ENCODE data around the gene NCAN. TPM values are rescaled to one million over a fixed set of nuclear protein-coding genes. Genes with fewer than 3 reads are reported as not detected.
"Not testable (repeated sequence)": the region's sequence is repeated elsewhere in the genome, so short reads cannot be mapped to it uniquely, and the experiment has no call there.

Gene NCAN
- total RNA-seq, 5 donors from 2014 or later (not counting 1 experiment from before 2014, with no cell fraction given), result 0.03 to 0.10 TPM; not detected in 3

GRCh38 chr19:19217099-19217498 is 5.3 kb downstream of the NCAN start:
- Mint-ChIP-seq H3K27me3 (peaks cover 37 to 45% of the 10 kb centered on the region in 2 donors), H3K36me3 (no peaks in the 10 kb centered on the region), H3K9me3 (no peaks in the 10 kb centered on the region), H3K27ac (no peak overlapping the region), H3K4me1 (peaks cover 0 to 15% (median 2%) of the 10 kb centered on the region in 3 donors), H3K4me3 (no peak overlapping the region)
- Histone ChIP-seq H3K4me3 (ENCODE audit: control insufficient read depth in 1 of 2, extremely low read depth in 1 of 2, low read length in 1 of 2) (no peak overlapping the region), H3K4me1 (ENCODE audit: control insufficient read depth in 1 of 2, extremely low read depth in 1 of 2, insufficient read depth in 2 of 2, low read length in 2 of 2) (no peaks in the 10 kb centered on the region), H3K36me3 (ENCODE audit: control insufficient read depth in 2 of 2, extremely low read depth in 1 of 2, insufficient read depth in 1 of 2, low read length in 1 of 2) (no peaks in the 10 kb centered on the region), H3K27ac (ENCODE audit: low read length) (no peak overlapping the region), H3K9me3 (no peaks in the 10 kb centered on the region), H3K27me3 (replicated peaks in 1 of 2; ENCODE audit: control insufficient read depth in 2 of 2, extremely low read depth in 1 of 2, insufficient read depth in 2 of 2, low read length in 1 of 2) (peaks cover 9 to 59% of the 10 kb centered on the region in 2 experiments)
- WGBS (ENCODE audit: insufficient coverage), result 79% methylated on average over 3 of the region's 4 CpGs
- ATAC-seq (replicated peaks in 1 of 4), result no peak
- no peak for DNase-seq
- ChIA-PET POLR2A (no interaction called here), CTCF (no interaction called here)

DNA sequence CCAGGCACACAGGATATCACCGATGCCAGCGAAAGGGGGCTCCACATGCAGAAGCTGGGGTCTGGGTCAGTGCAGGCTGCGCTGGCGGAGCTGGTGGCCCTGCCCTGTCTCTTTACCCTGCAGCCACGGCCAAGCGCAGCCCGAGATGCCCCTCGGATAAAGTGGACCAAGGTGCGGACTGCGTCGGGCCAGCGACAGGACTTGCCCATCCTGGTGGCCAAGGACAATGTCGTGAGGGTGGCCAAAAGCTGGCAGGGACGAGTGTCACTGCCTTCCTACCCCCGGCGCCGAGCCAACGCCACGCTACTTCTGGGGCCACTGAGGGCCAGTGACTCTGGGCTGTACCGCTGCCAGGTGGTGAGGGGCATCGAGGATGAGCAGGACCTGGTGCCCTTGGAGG is 7.2 kb downstream of the NCAN start:
- ATAC-seq (replicated peaks in 1 of 4), result no peak
- CTCF ChIA-PET, result no interaction called here
- H3K27ac Mint-ChIP-seq, result no peak overlapping the region

DNA sequence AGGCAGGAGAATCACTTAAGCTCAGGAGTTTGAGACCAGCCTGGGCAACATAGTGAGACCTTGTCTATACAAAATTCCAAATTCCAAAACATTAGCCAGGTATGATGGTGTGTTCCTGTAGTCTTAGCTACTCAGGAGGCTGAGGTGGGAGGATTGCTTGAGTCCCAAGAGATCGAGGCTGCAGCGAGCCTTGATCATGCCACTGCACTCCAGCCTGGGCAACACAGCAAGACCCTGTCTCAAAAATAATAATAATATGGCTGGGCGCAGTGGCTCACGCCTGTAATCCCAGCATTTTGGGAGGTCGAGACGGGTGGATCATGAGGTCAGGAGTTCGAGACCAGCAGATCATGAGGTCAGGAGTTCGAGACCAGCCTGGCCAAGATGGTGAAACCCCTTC is 9.2 kb downstream of the NCAN start:
- H3K4me3 ChIP-seq (ENCODE audit: control insufficient read depth in 1 of 2, extremely low read depth in 1 of 2, low read length in 1 of 2); CTCF ChIA-PET; H3K9me3 Mint-ChIP-seq; H3K4me1 Mint-ChIP-seq; H3K27ac Mint-ChIP-seq; H3K36me3 ChIP-seq (ENCODE audit: control insufficient read depth in 2 of 2, extremely low read depth in 1 of 2, insufficient read depth in 1 of 2, low read length in 1 of 2); H3K27ac ChIP-seq (ENCODE audit: low read length); H3K36me3 Mint-ChIP-seq; ATAC-seq (replicated peaks in 1 of 4); H3K4me3 Mint-ChIP-seq; DNase-seq; H3K9me3 ChIP-seq: not testable (repeated sequence)
- POLR2A ChIA-PET, result interaction anchor here in 1 of 2 donors (0.6 kb wide), 1 partner anchor 643 kb away, joined by 3 read pairs; no protein-coding TSS in a partner anchor
- H3K4me1 ChIP-seq (ENCODE audit: control insufficient read depth in 1 of 2, extremely low read depth in 1 of 2, insufficient read depth in 2 of 2, low read length in 2 of 2), result peaks cover 0 to 11% of the 10 kb centered on the region in 2 experiments
- peaks cover 13 to 16% of the 10 kb centered on the region in 2 donors for H3K27me3 Mint-ChIP-seq
- WGBS (ENCODE audit: insufficient coverage), result 60% methylated on average over 3 of the region's 8 CpGs
- peaks cover 0 to 42% of the 10 kb centered on the region in 2 experiments for H3K27me3 ChIP-seq (replicated peaks in 1 of 2; ENCODE audit: control insufficient read depth in 2 of 2, extremely low read depth in 1 of 2, insufficient read depth in 2 of 2, low read length in 1 of 2)

More for the DNA sequence above, 7.2 kb downstream of the NCAN start:
- no peaks in the 10 kb centered on the region for H3K9me3 Mint-ChIP-seq
- 86% methylated on average over 19 of the region's 21 CpGs for WGBS (ENCODE audit: insufficient coverage)
- POLR2A ChIA-PET, result no interaction called here
- H3K9me3 ChIP-seq, result no peaks in the 10 kb centered on the region
- H3K36me3 Mint-ChIP-seq, result no peaks in the 10 kb centered on the region
- no peak overlapping the region for H3K4me3 Mint-ChIP-seq
- no peak for DNase-seq
- peaks cover 2 to 43% of the 10 kb centered on the region in 2 experiments for H3K27me3 ChIP-seq (replicated peaks in 1 of 2; ENCODE audit: control insufficient read depth in 2 of 2, extremely low read depth in 1 of 2, insufficient read depth in 2 of 2, low read length in 1 of 2)
- H3K4me1 Mint-ChIP-seq, result peaks cover 0 to 8% (median 0%) of the 10 kb centered on the region in 3 donors
- no peak overlapping the region for H3K4me3 ChIP-seq (ENCODE audit: control insufficient read depth in 1 of 2, extremely low read depth in 1 of 2, low read length in 1 of 2)
- no peaks in the 10 kb centered on the region for H3K36me3 ChIP-seq (ENCODE audit: control insufficient read depth in 2 of 2, extremely low read depth in 1 of 2, insufficient read depth in 1 of 2, low read length in 1 of 2)
- H3K27ac ChIP-seq (ENCODE audit: low read length), result no peak overlapping the region
- H3K27me3 Mint-ChIP-seq, result peaks cover 24 to 27% of the 10 kb centered on the region in 2 donors
- H3K4me1 ChIP-seq (ENCODE audit: control insufficient read depth in 1 of 2, extremely low read depth in 1 of 2, insufficient read depth in 2 of 2, low read length in 2 of 2), result no peaks in the 10 kb centered on the region

DNA sequence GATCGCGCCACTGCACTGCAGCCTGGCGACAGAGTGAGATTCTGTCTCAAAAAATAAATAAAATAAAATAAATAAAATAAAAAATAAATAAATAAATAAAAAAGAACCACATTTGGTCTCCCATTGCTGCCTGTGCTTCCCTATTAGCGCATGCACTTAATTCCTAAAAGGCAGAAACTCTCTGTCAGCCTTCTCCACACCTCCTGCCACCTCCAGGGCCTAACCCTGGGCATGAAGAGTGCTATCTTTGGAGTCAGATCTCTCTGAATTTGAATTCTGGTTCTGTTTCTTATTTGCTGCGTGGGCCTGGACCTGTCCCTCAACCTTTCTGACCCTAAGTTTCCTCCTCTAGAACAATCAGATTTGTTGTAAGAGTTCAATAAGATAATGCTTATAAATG is 11.3 kb downstream of the NCAN start:
- H3K27me3 ChIP-seq (replicated peaks in 1 of 2; ENCODE audit: control insufficient read depth in 2 of 2, extremely low read depth in 1 of 2, insufficient read depth in 2 of 2, low read length in 1 of 2), result peaks cover 0 to 50% of the 10 kb centered on the region in 2 experiments
- peaks cover 3 to 14% of the 10 kb centered on the region in 2 donors for H3K27me3 Mint-ChIP-seq
- no peak overlapping the region for H3K4me3 ChIP-seq (ENCODE audit: control insufficient read depth in 1 of 2, extremely low read depth in 1 of 2, low read length in 1 of 2)
- CTCF ChIA-PET, result no interaction called here
- DNase-seq (no peak), ATAC-seq (replicated peaks in 1 of 4) (no peak)
- POLR2A ChIA-PET, result no interaction called here
- H3K9me3 Mint-ChIP-seq, result no peaks in the 10 kb centered on the region
- no peak overlapping the region for H3K4me3 Mint-ChIP-seq
- H3K36me3 ChIP-seq (ENCODE audit: control insufficient read depth in 2 of 2, extremely low read depth in 1 of 2, insufficient read depth in 1 of 2, low read length in 1 of 2), result no peaks in the 10 kb centered on the region
- no peaks in the 10 kb centered on the region for H3K36me3 Mint-ChIP-seq
- no peak overlapping the region for H3K27ac ChIP-seq (ENCODE audit: low read length)
- peaks cover 5 to 6% (median 6%) of the 10 kb centered on the region in 3 donors for H3K4me1 Mint-ChIP-seq
- WGBS (ENCODE audit: insufficient coverage), result no CpG with 5 or more reads among the region's 5 CpGs
- no peaks in the 10 kb centered on the region for H3K9me3 ChIP-seq
- H3K27ac Mint-ChIP-seq, result no peak overlapping the region
- peaks cover 0 to 11% of the 10 kb centered on the region in 2 experiments for H3K4me1 ChIP-seq (ENCODE audit: control insufficient read depth in 1 of 2, extremely low read depth in 1 of 2, insufficient read depth in 2 of 2, low read length in 2 of 2)

DNA sequence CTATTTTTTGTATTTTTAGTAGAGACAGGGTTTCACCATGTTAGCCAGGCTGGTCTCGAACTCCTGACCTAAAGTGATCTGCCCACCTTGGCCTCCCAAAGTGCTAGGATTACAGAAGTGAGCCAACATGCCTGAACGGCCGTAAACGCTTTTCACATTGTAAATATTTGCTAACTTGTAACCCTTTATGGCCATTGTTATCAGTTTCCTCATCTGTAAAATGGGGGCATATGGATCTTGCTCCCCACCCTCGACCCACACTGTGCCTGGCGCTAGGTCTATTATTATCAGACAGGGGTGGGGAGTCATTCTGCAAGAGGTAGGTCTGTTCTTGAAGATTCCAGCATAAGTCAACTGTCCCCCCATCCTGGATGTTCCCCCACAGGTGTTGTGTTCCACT is 11.9 kb downstream of the NCAN start:
- Mint-ChIP-seq H3K9me3 (no peaks in the 10 kb centered on the region), H3K4me1 (peaks cover 5 to 6% (median 6%) of the 10 kb centered on the region in 3 donors), H3K36me3 (no peaks in the 10 kb centered on the region), H3K27me3 (peaks cover 8 to 19% of the 10 kb centered on the region in 2 donors), H3K4me3 (peak overlapping the region in 2 of 3 donors; percentile 54 to 79), H3K27ac (no peak overlapping the region)
- no CpG with 5 or more reads among the region's 6 CpGs for WGBS (ENCODE audit: insufficient coverage)
- H3K27me3 ChIP-seq (replicated peaks in 1 of 2; ENCODE audit: control insufficient read depth in 2 of 2, extremely low read depth in 1 of 2, insufficient read depth in 2 of 2, low read length in 1 of 2), result peaks cover 0 to 52% of the 10 kb centered on the region in 2 experiments
- POLR2A ChIA-PET, result no interaction called here
- CTCF ChIA-PET, result no interaction called here
- H3K27ac ChIP-seq (ENCODE audit: low read length), result no peak overlapping the region
- H3K4me3 ChIP-seq (ENCODE audit: control insufficient read depth in 1 of 2, extremely low read depth in 1 of 2, low read length in 1 of 2), result no peak overlapping the region
- no peaks in the 10 kb centered on the region for H3K9me3 ChIP-seq
- DNase-seq (no peak), ATAC-seq (replicated peaks in 1 of 4) (no peak)
- H3K4me1 ChIP-seq (ENCODE audit: control insufficient read depth in 1 of 2, extremely low read depth in 1 of 2, insufficient read depth in 2 of 2, low read length in 2 of 2), result peaks cover 0 to 11% of the 10 kb centered on the region in 2 experiments
- no peaks in the 10 kb centered on the region for H3K36me3 ChIP-seq (ENCODE audit: control insufficient read depth in 2 of 2, extremely low read depth in 1 of 2, insufficient read depth in 1 of 2, low read length in 1 of 2)

DNA sequence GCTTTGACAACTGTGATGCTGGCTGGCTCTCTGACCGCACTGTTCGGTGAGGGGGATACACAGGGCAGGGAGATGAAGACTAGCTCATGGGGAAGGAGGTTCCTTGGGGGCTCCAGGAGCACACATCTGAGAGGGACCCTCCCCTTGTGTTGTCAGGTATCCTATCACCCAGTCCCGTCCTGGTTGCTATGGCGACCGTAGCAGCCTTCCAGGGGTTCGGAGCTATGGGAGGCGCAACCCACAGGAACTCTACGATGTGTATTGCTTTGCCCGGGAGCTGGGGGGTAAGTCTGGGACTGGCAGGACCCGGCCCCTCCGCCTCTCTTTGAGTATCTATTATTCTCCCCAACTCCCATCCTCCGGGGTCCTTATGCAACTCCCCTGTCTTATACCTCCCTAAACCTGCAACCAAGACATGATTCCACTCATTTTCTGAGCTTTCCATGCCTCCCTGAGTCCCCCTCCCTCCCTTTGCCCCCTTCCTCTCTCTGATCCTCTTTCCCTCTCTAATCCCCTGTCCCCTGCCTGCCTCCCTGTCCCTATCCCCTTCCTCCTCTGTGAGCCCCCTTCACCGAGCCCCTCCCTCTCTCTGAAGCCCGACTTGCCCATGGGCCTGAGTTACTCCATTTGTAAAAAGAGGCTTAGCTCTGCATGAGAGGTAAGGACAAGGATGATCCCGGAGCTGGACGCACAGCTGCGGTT is 12.5 kb downstream of the NCAN start:
- peaks cover 5 to 6% (median 6%) of the 10 kb centered on the region in 3 donors for H3K4me1 Mint-ChIP-seq
- ATAC-seq (replicated peaks in 1 of 4) (no peak), DNase-seq (no peak)
- no peak overlapping the region for H3K27ac Mint-ChIP-seq
- Histone ChIP-seq H3K4me3 (ENCODE audit: control insufficient read depth in 1 of 2, extremely low read depth in 1 of 2, low read length in 1 of 2) (peak overlapping the region in 1 of 2 donors; percentile 12), H3K27ac (ENCODE audit: low read length) (no peak overlapping the region), H3K27me3 (replicated peaks in 1 of 2; ENCODE audit: control insufficient read depth in 2 of 2, extremely low read depth in 1 of 2, insufficient read depth in 2 of 2, low read length in 1 of 2) (peaks cover 0 to 46% of the 10 kb centered on the region in 2 experiments), H3K4me1 (ENCODE audit: control insufficient read depth in 1 of 2, extremely low read depth in 1 of 2, insufficient read depth in 2 of 2, low read length in 2 of 2) (peaks cover 0 to 11% of the 10 kb centered on the region in 2 experiments), H3K9me3 (no peaks in the 10 kb centered on the region), H3K36me3 (ENCODE audit: control insufficient read depth in 2 of 2, extremely low read depth in 1 of 2, insufficient read depth in 1 of 2, low read length in 1 of 2) (no peaks in the 10 kb centered on the region)
- H3K36me3 Mint-ChIP-seq, result no peaks in the 10 kb centered on the region
- peaks cover 14 to 17% of the 10 kb centered on the region in 2 donors for H3K27me3 Mint-ChIP-seq
- no peaks in the 10 kb centered on the region for H3K9me3 Mint-ChIP-seq
- ChIA-PET CTCF (no interaction called here), POLR2A (no interaction called here)
- H3K4me3 Mint-ChIP-seq, result peak overlapping the region; percentile 52 to 79 (median 68)
- WGBS (ENCODE audit: insufficient coverage), result 92% methylated on average over 2 of the region's 17 CpGs
